HG03565 (cell line): ENCODE results near the gene ARHGDIA.

Experiments
- ATAC-seq: cut with Tn5 transposase; IDR thresholded peaks from one replicate; pipeline ENCODE4 v1.9.1; 2021; ENCODE audit warnings: mild to moderate bottlenecking, moderate library complexity; ENCODE audit not compliant: unreplicated experiment

Gene ARHGDIA

GRCh38 chr17:81888988-81889595, 18.0 kb upstream of the ARHGDIA start:
- no peak for ATAC-seq

DNA sequence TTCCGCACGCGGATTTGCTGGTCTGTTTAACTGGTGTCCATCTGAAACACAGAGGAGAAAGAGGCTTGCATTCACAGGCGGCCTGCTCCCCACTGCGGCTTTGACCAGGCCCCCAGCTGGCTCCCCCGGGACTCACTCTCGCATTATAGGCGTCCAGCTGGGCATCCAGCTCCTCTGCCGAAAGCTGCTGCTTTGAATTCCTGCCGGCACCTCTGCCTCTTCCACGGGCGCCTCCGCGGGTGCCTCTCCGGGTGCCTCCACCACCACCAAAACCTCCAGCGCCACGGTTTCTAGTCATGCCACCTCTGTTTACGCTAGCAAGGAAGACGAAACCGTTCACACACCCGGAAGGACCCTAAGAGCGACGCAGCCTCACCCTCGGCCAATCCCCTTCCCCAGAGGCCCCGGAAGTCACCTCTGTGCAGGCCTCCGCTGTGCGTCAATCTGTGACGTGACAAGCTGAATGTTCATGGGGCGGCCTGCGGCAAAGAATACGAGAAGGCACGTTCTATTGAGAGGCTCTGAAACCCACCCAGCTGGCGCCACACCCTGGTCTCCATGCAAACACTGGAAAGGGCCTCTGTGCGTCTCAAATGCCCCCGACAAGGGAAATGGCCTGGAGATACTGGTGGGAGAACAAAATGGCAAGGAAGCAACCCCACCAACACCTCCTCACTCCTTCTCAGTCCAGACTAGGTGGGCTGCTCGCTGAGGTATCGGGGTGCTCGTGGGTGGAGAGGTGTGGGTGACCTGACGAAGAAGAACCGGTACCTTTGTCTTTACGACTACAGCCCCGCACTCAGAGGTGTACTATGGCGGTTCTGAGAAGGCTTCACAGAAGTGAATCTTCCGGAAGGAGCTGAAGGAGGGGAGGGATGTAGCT, 17.2 kb upstream of the ARHGDIA start:
- no peak for ATAC-seq

DNA sequence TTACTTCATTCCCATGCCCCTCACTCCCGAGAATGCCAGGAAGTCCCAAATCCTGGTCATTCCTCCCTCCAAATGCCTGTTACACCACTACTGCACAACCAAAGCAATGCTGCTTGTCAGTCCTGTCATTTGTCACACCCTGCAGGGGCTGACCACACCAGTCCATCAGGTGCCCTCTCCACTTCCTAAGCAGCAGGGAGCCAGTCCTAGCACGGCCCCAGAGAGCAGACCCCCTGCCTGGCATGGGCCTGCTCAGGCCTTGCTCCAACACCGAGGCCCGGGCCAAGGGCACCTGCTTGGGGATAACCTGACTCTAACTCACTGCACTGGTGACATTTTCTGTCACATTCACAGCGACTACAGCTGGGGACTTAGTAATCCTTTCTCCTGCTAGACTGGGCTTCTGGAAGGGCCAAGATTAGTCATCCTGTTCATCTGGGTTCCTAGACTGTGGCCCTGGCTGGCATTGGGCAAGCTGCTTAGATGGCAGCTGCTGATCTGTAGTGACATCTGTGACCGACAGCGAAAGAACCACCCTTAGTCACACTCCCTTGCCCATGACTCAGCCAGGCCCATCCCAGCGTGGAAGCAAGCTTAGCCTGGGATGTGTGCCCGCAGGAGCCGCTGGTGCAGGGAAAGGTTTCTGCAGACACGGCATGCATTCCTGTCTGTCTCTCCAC, 14.9 kb upstream of the ARHGDIA start:
- ATAC-seq = no peak

DNA sequence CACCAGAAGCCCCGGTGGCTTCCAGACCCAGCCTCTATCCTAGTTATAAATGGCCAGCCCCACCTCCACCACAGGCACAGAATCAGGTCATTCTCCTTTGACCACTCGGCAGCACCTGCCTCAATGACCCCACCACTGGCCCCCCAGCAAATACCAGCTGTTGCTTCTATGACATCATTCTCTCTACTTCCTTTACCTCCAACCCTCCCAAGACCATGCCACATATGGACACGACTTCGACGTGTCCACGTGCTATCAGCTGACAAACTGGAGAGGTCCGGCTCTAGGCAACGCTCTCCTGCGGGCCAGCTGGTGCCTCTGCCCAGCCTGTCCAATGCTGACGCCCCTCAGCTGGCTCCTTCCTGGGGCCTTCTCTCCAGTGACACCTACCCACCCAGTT, 14.3 kb upstream of the ARHGDIA start:
- no peak for ATAC-seq

DNA sequence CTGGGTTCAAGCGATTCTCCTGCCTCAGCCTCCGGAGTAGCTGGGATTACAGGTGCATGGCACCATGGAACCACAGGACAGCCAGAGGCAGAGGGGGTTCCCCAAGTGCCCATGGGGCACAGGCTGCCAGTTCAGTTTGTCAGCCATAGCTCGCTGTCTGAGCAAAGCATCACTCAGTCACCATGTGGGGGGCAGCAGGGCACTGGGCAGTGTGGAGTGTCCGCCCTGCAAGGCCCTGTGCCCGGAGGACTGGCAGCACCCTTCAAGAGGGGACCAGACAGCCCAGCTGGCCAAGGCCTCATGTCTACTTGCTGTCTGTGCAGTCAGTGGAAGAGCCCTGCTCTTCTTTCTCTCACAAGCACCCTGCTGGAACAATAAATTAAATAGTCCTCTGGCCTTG, 13.8 kb upstream of the ARHGDIA start:
- no peak for ATAC-seq

DNA sequence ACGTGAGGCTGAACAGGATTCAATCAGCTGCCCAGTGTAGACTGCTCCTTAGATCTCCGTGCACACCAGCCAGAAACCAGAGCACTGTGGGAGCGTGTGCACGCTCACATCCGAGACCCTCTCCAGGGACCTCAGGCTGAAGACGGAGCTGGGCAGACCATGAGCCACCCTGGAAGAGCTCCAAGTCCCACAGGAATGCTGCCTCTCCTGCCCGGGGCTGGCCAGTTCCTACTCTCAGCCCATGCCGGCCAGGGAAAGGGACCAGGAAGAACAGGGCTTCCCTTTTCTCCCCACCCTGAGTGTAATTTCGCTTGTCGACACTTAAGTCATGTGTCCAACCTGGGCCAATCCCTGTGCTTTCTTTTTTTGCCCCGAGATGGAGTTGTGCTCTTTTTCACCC, 13.4 kb upstream of the ARHGDIA start:
- ATAC-seq = no peak

DNA sequence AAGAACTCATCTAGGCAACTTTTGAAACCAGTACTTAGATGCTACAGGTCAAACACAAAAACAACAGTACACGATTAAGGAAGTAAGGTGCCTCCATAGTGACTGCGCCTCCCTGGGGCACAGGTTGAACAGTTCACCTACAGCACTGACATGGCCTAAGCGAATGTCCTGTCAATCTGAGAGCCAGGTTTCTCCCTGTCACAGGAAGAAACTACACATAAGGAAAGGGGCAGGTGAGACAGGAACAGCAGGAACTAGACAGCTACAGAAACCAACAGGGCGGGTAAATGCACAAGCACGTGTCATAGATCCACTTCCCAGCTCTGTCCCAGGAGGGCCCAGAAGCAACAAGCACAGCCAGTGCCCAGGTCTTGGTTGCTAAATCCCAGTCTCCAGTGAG, 8.0 kb upstream of the ARHGDIA start:
- ATAC-seq = no peak

DNA sequence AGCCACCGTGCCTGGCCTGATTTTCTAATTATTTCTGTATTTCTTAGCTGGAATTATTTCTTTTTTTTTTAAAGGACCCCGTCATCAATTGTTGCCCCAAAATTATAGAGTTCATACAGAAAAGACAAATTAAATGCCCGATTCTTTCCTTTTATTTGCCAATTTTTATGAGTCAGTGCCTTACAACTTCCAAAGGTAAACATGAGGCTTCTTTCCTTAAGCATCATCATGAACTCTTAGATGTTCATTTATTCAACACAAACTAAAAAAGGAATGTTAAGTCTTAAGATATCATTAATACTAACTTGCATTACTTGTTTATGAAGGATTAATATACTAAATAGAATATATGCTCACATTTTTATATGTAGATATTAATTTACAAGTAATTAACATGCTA, 7.2 kb upstream of the ARHGDIA start:
- no peak for ATAC-seq

- no peak for ATAC-seq
These were observed 6.4 kb upstream of the ARHGDIA start for GRCh38 chr17:81877569-81877968.

DNA sequence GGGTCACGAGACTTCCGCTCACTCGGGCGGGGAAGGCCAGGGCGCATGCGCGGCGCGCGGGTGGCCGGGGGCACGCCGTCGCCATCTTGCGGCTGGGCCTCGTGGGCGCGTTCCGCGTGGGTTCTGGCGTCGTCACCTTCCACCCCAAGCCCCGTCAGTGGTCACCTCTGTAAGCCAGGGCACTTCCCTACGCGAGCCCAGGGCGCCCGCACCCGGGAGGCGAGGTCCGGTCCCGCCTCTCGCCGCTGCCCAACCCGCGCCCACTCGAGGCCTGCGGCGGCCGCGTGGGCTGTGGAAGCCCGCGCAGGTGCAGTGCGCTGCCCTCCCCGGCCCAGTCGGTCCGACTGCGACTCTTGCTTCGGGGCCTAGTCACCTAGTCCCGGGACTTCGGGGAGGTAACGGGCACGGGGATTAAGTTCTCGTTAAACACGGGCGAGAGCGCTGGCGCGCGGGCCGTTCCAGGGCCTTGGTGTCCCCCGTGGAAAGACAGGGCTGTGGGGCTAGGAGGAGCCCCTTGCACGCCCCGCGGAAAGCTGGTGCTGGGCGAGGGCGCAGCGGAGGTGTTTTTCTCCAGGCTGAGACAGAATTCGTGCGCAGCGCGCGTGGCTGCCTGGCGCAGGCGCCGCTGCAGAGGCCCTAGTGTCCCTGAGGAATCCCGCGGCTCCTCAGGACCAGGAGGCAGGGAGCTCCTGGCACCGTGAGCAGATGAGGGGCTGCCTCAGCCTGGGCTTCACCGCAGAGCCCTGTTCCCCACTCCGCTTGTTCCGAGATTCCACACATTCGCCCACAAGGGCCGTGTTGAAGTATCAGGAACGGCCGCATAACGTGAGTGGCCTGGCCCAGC, 472 bp upstream of the ARHGDIA start:
- peak; percentile 39 for ATAC-seq

DNA sequence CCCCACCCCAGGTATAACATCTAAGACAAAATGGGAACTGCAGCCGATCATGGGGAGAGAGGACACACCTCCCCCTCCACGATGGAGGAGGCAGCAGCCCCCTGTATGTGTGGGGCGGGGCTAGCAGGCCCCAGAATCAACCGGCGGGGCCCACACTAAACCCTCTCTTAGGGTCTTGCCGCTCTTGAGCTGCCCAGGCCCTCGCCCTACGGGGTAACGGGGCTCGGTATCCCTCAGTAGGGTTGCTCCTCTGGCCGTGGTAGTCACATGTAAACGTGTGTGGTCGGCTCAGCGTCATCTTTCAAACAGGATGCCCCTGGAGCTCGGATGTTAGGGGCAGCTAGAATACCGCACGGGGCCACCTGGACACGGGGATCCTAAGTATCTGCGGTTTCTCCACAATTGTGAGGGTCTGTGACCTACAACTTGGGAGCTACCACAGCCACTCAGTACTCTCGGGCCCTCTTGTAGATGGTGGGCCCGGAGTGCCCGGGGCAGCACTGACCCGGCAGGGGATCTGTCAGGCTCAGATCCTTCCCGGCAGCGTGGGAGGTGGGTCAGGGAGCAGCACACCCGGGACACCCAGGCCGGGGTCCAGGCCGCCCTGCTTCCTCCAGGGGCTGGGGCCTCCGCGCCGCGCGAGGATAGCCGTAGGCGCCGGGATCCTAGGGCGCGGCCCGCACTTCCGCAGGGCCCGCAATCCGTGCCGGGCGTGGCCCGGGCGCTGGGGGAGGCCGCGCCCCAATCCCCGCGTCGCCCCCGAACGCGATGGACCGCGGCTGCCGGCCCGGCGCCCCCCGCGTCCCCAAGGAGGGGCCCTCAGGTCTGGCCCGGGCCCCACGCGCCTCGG, 781 bp downstream of the ARHGDIA start:
- ATAC-seq = no peak

GRCh38 chr17:81869221-81870130, 1.7 kb downstream of the ARHGDIA start:
- no peak for ATAC-seq

- no peak for ATAC-seq
These were observed 2.4 kb downstream of the ARHGDIA start for GRCh38 chr17:81868674-81869220.

DNA sequence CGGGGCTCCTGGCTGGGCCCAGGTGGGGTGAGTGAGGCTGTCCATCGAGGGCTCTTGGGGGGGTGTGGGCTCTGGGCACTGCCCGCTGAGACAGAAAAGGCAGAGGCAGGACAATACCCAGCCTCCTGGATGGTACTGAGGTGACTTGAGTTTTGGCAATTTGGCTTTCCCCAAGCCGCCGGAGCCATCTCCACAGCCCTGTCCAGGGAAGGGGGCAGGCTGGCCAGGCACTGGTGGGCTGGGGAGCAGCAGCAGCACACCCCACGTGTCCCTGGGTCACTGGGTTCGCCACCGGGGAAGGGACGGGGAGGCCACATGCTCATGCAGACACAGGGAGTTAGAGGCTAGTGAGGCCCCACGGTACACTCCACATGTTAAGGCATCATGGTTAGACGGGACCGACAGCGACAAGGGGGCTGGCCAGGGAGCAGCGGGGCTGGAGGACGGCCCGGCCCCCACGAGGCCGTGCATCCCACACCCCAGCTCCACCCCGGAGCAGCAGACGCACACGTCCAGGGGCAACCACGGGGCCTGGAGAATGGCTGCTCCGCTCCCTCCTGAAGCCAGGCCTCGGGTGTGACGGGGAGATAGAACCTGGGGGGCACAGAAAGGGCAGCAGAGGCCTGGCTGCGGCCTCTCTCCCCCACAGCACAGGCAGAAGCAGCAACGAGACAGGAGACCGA, 3.0 kb downstream of the ARHGDIA start:
- ATAC-seq = no peak

GRCh38 chr17:81867170-81867990, 3.8 kb downstream of the ARHGDIA start:
- ATAC-seq = no peak

DNA sequence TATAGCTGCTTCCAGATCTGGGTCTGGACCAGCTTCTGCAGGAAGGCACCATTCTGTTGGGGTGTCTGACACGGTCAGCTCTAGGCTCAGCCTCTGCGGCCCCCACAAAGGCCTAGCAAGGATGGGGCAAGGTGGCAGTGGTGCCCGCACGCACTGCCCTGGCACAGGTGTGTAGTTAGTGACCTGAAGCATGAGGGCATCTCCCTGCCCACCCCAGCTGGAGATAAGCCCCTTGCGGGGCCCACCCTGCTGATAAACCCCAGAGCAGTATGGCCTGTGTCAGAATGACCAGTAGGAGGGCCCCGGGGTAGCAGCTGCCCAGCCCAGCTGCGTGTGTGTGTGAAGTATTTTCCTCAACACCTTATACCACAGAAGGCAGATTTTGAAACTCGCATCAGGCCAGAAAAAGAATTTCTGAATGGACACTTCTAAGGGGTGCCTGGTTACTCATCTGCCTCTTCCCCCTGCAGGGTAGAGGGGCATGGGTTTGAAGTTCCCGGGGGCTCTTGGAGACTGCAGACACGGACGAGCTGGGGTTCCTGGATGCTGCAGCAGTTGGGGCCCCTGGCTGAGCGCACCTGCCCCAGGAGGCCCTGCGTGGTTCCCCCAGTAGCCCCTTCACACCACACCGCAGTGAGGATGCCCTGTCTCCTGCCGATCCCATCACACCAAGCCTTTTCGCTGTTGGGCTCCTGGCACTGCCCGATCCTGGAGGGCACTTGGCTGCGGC, 4.5 kb downstream of the ARHGDIA start:
- no peak for ATAC-seq
